ENCODE measurements around the gene RHOU. TPM values are rescaled to one million over a fixed set of nuclear protein-coding genes. Genes with fewer than 3 reads are reported as not detected.

RHOU gene
- total RNA-seq, 1 experiment from 2014 or later: not detected

DNA sequence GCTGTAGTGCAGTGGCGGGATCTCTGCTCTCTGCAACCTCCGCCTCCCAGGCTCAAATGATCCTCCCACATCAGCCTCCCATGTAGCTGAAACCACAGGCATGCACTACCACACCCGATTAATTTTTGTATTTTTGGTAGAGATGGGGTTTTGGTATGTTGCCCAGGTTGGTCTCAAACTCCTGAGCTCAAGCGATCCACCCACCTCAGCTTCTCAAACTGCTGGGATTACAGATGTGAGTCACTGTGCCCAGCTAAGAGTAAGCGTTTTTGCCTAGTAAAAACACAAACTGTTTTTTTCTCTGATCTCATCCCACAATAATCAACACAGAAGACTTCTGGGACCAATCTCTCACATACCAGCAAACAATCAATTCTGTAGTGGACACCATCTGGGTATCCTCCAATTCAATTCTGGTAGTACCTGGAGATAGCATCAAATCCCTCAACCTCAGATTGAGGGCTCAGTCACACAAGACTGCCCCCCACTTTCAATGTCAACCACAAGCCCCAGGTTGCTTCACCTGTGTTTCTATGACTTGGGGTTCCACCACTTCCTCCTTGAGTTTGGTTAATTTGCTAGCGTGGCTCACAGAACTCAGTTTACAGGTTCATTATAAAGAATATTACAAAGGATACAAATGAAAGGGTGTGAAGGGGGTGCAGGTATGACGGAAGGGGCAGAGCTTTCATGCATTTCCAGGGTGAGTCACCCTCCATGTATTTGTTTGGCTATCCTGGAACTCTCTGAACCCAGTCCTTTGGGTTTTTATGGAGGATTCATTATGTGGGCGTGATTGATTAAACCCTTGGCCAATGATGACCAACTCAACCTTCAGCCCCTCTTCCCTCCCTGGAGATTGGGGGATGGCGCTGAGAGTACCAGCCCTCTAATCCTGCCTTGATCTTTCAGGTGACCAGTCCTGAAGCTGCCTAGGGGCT is 40.0 kb upstream of the RHOU start:
- no peaks in the 10 kb centered on the region for H3K79me2 ChIP-seq (ENCODE audit: low read depth)
- no peak overlapping the region for H3K27ac ChIP-seq
- H3F3A ChIP-seq (ENCODE audit: insufficient read depth, low read depth): no peaks in the 10 kb centered on the region
- H2AFZ ChIP-seq: no peak overlapping the region
- H3K4me3 ChIP-seq: no peak overlapping the region
- no peaks in the 10 kb centered on the region for H3K36me3 ChIP-seq (ENCODE audit: low read depth)
- CTCF ChIA-PET: no interaction called here
- TF ChIP-seq EZH2 (IDR thresholded peaks at IDR 0.05; ENCODE audit: low read depth) (no peak), CTCF (conservative IDR thresholded peaks at IDR 0.05) (no peak)
- no peak for DNase-seq
- H3K27me3 ChIP-seq (ENCODE audit: insufficient read depth, low read depth): no peaks in the 10 kb centered on the region; the same call in 1 of the 2 replicates
- H4K20me1 ChIP-seq (ENCODE audit: insufficient read depth): no peaks in the 10 kb centered on the region
- no peaks in the 10 kb centered on the region for H3K9me3 ChIP-seq (ENCODE audit: insufficient read depth, low read depth)
- no peaks in the 10 kb centered on the region for H3K4me1 ChIP-seq (replicated peaks; ENCODE audit: insufficient read depth)
- POLR2A ChIA-PET (ENCODE audit: unreplicated experiment): no interaction called here
- no TSS peak for BruUV-seq (replicated peaks)
- intact Hi-C loops (cut with micrococcal nuclease; ENCODE audit: unreplicated experiment): loop anchor here (10.0 kb wide), 1 partner anchor 530 kb away; no protein-coding TSS in a partner anchor
- no peaks in the 10 kb centered on the region for H3K9me2 ChIP-seq (ENCODE audit: insufficient read depth)
- H3K4me2 ChIP-seq: no peak overlapping the region

DNA sequence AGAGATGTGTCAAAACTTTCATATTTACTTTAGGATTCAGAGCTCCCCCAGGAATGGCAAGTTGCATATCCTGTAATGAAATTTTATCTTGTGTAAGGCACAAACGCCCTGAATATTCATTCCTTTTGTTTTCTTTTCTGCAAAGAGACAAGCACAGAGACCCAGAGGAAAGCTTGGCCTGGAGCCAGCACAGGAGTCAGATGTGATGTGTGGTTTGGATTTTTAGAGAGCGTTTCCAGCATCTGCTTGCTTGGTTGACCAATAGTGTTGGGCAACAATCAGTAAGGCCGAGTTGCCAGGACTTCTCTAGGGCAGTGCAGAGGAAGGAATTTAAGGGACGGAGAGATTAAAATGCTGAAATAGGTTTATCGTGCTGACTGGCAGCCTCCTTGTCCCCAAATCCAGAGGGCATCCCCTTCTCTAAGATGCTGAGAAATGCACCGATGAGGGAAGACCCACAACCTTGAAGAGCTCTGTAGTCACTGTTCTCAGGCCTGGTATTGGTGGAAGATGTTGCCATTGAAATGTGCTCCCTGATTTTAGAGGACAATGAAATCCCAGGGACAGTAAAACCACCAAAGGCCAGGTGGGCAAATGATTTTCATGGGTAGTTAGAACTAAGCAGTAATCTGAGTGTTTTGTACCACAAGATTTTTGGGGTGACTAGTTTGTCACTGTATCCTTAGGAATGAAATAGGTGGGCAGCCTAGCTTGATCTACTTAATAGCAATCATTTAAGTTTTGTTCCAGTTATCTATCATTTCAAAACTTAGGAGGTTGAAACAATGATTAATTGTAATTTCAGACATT is 37.9 kb upstream of the RHOU start:
- H3K27ac ChIP-seq: no peak overlapping the region
- no peaks in the 10 kb centered on the region for H3K9me2 ChIP-seq (ENCODE audit: insufficient read depth)
- H3K27me3 ChIP-seq (ENCODE audit: insufficient read depth, low read depth): no peaks in the 10 kb centered on the region; the same call in 1 of the 2 replicates
- no peak for DNase-seq
- ChIA-PET POLR2A (ENCODE audit: unreplicated experiment) (interaction anchor here (0.6 kb wide), 1 partner anchor 1013 kb away, joined by 3 read pairs; no protein-coding TSS in a partner anchor), CTCF (no interaction called here)
- no peaks in the 10 kb centered on the region for H3K36me3 ChIP-seq (ENCODE audit: low read depth)
- H3K4me2 ChIP-seq: no peak overlapping the region
- H3K9me3 ChIP-seq (ENCODE audit: insufficient read depth, low read depth): no peaks in the 10 kb centered on the region
- H2AFZ ChIP-seq: no peak overlapping the region
- no TSS peak for BruUV-seq (replicated peaks)
- no peak for TF ChIP-seq EZH2 (IDR thresholded peaks at IDR 0.05; ENCODE audit: low read depth)
- no peak for TF ChIP-seq CTCF (conservative IDR thresholded peaks at IDR 0.05)
- no peak overlapping the region for H3K4me3 ChIP-seq
- H3F3A ChIP-seq (ENCODE audit: insufficient read depth, low read depth): no peaks in the 10 kb centered on the region
- intact Hi-C loops (cut with micrococcal nuclease; ENCODE audit: unreplicated experiment): loop anchor here (10.0 kb wide), 1 partner anchor 527 kb away; no protein-coding TSS in a partner anchor
- H4K20me1 ChIP-seq (ENCODE audit: insufficient read depth): no peaks in the 10 kb centered on the region
- H3K79me2 ChIP-seq (ENCODE audit: low read depth): no peaks in the 10 kb centered on the region
- H3K4me1 ChIP-seq (replicated peaks; ENCODE audit: insufficient read depth): no peaks in the 10 kb centered on the region

DNA sequence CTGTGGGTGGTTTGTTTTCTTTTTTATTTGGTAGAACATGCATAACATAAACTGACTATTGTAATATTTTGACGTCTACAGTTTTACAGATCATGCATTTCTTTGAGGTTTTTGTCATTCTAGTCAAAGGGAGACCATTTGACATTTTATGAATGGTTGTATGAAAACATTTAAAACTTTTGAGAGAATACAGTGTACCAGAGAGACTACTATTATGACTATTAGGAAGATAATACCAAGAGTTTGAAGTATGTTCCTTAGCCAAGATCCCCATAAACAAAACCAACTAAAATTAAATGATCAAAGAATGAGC is 37.3 kb upstream of the RHOU start:
- ChIA-PET POLR2A (ENCODE audit: unreplicated experiment) (interaction anchor here (0.6 kb wide), 1 partner anchor 1013 kb away, joined by 3 read pairs; no protein-coding TSS in a partner anchor), CTCF (no interaction called here)
- no peaks in the 10 kb centered on the region; the same call in none of the 2 replicates for H3K27me3 ChIP-seq (ENCODE audit: insufficient read depth, low read depth)
- BruUV-seq (replicated peaks): no TSS peak
- H3K9me3 ChIP-seq (ENCODE audit: insufficient read depth, low read depth): no peaks in the 10 kb centered on the region; the same call in 1 of the 2 replicates
- H3K27ac ChIP-seq: no peak overlapping the region
- H3K9me2 ChIP-seq (ENCODE audit: insufficient read depth): no peaks in the 10 kb centered on the region
- DNase-seq: no peak
- no peak overlapping the region for H3K4me2 ChIP-seq
- TF ChIP-seq CTCF (conservative IDR thresholded peaks at IDR 0.05) (no peak), EZH2 (IDR thresholded peaks at IDR 0.05; ENCODE audit: low read depth) (no peak)
- H3K36me3 ChIP-seq (ENCODE audit: low read depth): no peaks in the 10 kb centered on the region
- no peaks in the 10 kb centered on the region for H3K79me2 ChIP-seq (ENCODE audit: low read depth)
- no peaks in the 10 kb centered on the region for H4K20me1 ChIP-seq (ENCODE audit: insufficient read depth)
- intact Hi-C loops (cut with micrococcal nuclease; ENCODE audit: unreplicated experiment): loop anchor here (10.0 kb wide), 1 partner anchor 527 kb away; no protein-coding TSS in a partner anchor
- H3K4me1 ChIP-seq (replicated peaks; ENCODE audit: insufficient read depth): no peaks in the 10 kb centered on the region
- no peak overlapping the region for H3K4me3 ChIP-seq
- no peaks in the 10 kb centered on the region for H3F3A ChIP-seq (ENCODE audit: insufficient read depth, low read depth)
- no peak overlapping the region for H2AFZ ChIP-seq
